ENCODE measurements around the gene FAM171A2. TPM values are rescaled to one million over a fixed set of nuclear protein-coding genes. Genes with fewer than 3 reads are reported as not detected.

The FAM171A2 gene
- total RNA-seq, 1 experiment from 2014 or later: 27.5 TPM

GRCh38 chr17:44322236-44322895 lies 41.3 kb downstream of the FAM171A2 start:
- Histone ChIP-seq H3K23ac (ENCODE audit: insufficient read length, low read depth, low read length) (no peak overlapping the region), H2BK15ac (ENCODE audit: low read depth, low read length) (no peak overlapping the region), H3K27ac (ENCODE audit: insufficient read length, low read depth, low read length) (no peak overlapping the region), H4K8ac (replicated peaks; ENCODE audit: insufficient read length, low read depth, low read length) (no peak overlapping the region), H2BK5ac (ENCODE audit: insufficient read length, low read length) (no peak overlapping the region), H3K4me2 (ENCODE audit: insufficient read depth, insufficient read length, low read length) (no peak overlapping the region), H2BK120ac (ENCODE audit: low read depth, low read length, poor library complexity, severe bottlenecking) (no peak overlapping the region), H3K4ac (ENCODE audit: low read depth, low read length) (no peak overlapping the region), H3T11ph (ENCODE audit: low read length) (no peak overlapping the region), H3K27me3 (ENCODE audit: insufficient read depth, low read length) (no peaks in the 10 kb centered on the region), H2BK12ac (ENCODE audit: insufficient read length, low read depth, low read length) (no peak overlapping the region), H3K9me3 (ENCODE audit: control insufficient read depth, low read depth, low read length) (no peaks in the 10 kb centered on the region), H3K18ac (ENCODE audit: insufficient read length, low read depth, low read length) (no peak overlapping the region), H4K5ac (ENCODE audit: insufficient read length, low read depth, low read length) (no peak overlapping the region), H3K4me1 (ENCODE audit: insufficient read depth, low read length) (no peaks in the 10 kb centered on the region), H3K56ac (ENCODE audit: insufficient read length, low read depth, low read length) (no peak overlapping the region), H4K91ac (ENCODE audit: insufficient read length, low read depth, low read length) (no peak overlapping the region), H2AK5ac (ENCODE audit: insufficient read length, low read length) (no peak overlapping the region), H2BK20ac (ENCODE audit: low read depth, low read length, poor library complexity, severe bottlenecking) (no peak overlapping the region), H3K23me2 (ENCODE audit: insufficient read length, low read depth, low read length, poor library complexity, severe bottlenecking) (peaks cover 13% of the 10 kb centered on the region), H2AFZ (ENCODE audit: low read length) (no peak overlapping the region), H4K20me1 (ENCODE audit: control insufficient read depth, insufficient read depth, insufficient read length) (no peaks in the 10 kb centered on the region), H3K9ac (ENCODE audit: extremely low read depth, insufficient read length, low read length) (no peak overlapping the region), H3K79me2 (ENCODE audit: insufficient read depth, low read length) (peaks cover 4% of the 10 kb centered on the region; the same call in 1 of the 2 replicates), H3K14ac (ENCODE audit: insufficient read depth, low read length) (no peak overlapping the region), H3K79me1 (ENCODE audit: insufficient read depth, low read depth, low read length, poor library complexity, severe bottlenecking) (peaks cover 4% of the 10 kb centered on the region)
- Mint-ChIP-seq H3K4me1 (peaks cover 8 to 16% of the 10 kb centered on the region in 2 experiments), H3K27ac (no peak overlapping the region), H3K27me3 (ENCODE audit: low read depth) (peaks cover 17% of the 10 kb centered on the region), H3K36me3 (ENCODE audit: insufficient read depth in 1 of 3, low read depth in 3 of 3) (peaks cover 20 to 50% (median 31%) of the 10 kb centered on the region in 3 experiments), H3K9me3 (no peaks in the 10 kb centered on the region), H3K4me3 (peak overlapping the region; percentile 67 to 88; a peak in 3 of 5 replicates)
- no CpG with 5 or more reads among the region's 11 CpGs for WGBS (ENCODE audit: extremely low coverage, insufficient read length, low lambda C conversion rate)
- DNase-seq: no peak
- TF ChIP-seq, protein P1, sequence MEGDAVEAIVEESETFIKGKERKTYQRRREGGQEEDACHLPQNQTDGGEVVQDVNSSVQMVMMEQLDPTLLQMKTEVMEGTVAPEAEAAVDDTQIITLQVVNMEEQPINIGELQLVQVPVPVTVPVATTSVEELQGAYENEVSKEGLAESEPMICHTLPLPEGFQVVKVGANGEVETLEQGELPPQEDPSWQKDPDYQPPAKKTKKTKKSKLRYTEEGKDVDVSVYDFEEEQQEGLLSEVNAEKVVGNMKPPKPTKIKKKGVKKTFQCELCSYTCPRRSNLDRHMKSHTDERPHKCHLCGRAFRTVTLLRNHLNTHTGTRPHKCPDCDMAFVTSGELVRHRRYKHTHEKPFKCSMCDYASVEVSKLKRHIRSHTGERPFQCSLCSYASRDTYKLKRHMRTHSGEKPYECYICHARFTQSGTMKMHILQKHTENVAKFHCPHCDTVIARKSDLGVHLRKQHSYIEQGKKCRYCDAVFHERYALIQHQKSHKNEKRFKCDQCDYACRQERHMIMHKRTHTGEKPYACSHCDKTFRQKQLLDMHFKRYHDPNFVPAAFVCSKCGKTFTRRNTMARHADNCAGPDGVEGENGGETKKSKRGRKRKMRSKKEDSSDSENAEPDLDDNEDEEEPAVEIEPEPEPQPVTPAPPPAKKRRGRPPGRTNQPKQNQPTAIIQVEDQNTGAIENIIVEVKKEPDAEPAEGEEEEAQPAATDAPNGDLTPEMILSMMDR (conservative IDR thresholded peaks at IDR 0.05): no peak

Data from H9 (cell line).